Stimulated activated CD8-positive, alpha-beta memory T cell treated with anti-CD3 and anti-CD28 coated beads, Interleukin-4, amount 100 ng/mL, for 1 hour (primary cell): Measurements from ENCODE around the gene KCNMA1.

ENCODE experiments used
- DNase-seq, 2 donors: peaks; one replicate each; pipeline ENCODE4 v3.0.0-alpha.2; 2020; ENCODE audit warnings: low read depth in 2 of 2, low spot score in 1 of 2

KCNMA1 gene

DNA sequence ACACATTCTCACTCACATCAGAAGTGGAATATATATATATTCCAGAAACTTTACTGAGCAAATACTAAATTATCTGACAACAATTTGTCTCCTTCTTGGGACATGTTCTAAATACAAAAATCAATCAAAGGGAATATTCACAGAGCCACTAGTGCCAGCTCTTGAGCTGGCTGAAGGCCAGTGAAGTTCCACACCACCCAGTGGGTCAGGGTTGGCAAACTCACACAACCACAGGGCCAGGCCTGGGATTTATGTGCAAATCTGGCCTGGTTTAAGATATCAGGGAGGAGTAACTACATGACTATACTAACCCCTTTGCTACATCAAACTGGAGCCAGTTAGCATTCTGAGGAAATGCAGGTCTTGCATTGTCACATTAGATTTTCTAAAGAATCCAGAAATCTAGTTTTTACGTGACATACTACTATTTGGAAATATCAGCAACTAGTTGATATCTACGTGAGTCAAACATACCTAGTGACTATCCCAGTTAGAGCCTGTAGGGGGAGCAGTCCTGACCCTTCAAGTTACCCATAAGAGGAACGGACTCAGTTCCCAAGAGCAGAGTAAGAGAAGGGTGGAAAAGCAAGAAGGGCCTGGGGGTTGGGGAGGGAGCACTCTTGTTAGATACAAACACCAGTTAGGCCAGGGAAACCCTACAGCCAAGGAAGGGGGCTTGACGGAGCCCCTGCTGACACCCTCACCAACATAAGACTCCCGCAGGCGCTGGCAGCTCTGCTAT lies 600.4 kb downstream of the KCNMA1 start:
- no peak for DNase-seq

DNA sequence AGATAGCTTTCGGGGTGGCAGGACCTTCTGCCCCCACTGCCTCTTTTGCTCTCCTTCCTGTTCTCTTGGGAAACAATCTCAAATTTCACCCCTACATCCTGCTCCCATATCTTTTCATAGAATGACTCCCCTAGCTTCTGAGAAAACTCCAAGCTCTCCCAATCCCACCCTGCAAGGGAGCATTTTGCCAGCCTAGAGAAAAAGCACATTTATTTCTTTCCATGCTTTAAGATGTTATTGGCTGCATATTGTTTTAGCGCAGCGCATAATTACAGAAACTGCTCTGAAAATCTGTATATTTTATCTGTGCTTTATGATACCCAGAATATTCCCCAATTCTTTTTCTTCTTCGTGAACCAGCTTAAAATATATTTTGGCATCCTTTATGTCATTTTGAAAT lies 601.3 kb downstream of the KCNMA1 start:
- no peak for DNase-seq

DNA sequence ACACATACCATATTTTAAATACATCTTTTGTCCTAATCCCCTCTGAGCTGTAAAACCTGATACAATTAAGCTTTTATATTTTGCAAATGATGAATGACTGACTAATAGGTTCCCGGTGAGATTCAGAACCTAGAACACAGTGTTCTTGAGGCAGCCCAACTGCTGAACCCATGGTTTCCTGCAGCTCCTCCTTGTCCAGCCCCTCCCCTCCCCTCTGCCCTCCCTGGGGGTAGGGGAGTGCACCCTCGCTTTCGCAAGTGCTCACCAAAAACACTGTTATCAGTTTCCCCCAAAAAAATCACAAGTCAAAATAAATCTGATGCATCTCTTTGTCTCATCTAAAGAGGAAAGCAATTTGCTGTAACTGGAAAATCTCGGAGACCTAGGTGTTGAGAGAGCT lies 602.8 kb downstream of the KCNMA1 start:
- no peak for DNase-seq

DNA sequence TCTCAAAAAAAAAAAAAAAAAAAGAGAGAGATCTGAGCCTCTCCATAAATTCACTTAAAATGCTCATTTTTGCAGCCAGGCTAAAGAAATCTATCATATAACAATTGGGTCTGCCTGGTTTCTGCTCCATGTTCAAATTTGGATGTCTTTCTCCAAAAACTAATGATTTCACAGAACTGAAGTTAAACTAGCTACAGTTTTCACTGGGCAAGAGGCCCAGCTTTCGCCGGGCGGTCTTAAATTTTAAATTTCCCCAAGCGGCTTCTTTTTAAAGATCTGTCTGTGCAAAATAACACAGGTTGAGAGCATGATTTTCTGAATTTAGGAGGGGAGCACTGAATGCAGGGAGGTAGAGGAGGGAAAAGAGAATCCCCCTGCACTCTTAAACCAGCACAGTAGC lies 603.4 kb downstream of the KCNMA1 start:
- DNase-seq, result no peak

DNA sequence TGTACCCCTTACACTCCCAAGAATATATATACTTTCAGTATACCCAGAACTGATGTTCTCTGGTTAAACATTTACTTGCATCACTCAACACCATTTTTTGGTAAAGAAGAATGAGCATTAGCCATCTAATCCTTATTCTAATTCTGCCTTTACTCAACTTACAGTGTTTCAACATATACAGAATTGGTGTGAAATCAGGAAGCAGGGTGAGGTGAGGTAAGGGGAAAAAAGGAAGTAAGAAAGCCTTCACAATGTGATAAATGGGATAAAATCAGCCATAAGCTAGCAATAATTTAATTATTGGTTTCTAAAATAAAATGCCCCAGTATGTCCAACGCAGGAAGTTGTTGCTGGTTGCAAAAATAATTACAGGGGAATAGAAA lies 605.4 kb downstream of the KCNMA1 start:
- no peak for DNase-seq

DNA sequence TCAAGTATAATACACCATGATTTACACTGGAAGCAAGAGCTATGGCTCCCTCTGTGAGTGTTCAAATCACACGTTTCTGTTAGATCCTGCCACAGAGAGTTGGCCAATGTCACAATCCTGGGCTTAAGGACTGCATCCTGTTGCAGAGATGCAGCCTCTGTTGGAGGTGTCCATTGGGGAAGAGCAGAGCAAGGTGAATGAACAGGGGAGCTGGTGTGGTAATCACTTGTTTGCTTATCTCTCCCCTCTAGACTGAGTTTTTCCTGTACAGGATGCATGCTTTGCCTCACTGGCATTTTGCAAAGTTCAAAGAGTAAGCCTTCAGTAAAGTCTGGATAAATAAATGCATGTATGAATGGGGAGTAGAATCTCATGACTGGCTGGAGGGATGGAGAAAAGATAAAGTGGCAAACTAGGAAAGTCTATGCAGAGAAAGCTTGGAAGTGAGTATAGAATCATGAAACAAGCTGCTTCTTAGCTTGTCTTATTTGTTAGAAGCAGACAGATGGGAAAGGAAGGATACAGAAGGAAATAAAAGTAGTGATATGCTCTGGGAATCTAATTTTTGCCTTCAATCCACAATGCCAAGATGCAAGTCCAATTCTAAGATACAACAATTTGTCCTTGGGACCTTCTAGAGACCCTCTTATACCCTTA lies 605.9 kb downstream of the KCNMA1 start:
- DNase-seq, result no peak

DNA sequence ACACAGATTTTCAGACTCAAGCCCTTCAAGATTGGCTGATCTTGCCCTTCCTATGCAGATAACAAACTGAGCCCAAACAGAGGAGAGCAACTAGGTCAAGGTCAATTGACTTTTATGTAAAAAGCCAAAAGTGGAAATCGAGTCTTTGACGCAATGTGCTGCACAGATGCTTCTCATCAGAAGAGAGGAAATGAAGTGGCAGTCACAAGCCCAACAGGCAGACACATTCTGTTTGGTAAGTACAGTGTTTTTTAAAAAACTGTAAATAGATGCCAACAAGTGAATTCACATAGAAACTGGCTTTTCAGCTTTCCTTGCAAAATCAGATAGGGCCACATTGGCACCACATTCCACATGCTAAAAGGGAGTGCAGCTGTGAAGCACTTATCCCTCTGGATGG lies 606.6 kb downstream of the KCNMA1 start:
- DNase-seq, result no peak

DNA sequence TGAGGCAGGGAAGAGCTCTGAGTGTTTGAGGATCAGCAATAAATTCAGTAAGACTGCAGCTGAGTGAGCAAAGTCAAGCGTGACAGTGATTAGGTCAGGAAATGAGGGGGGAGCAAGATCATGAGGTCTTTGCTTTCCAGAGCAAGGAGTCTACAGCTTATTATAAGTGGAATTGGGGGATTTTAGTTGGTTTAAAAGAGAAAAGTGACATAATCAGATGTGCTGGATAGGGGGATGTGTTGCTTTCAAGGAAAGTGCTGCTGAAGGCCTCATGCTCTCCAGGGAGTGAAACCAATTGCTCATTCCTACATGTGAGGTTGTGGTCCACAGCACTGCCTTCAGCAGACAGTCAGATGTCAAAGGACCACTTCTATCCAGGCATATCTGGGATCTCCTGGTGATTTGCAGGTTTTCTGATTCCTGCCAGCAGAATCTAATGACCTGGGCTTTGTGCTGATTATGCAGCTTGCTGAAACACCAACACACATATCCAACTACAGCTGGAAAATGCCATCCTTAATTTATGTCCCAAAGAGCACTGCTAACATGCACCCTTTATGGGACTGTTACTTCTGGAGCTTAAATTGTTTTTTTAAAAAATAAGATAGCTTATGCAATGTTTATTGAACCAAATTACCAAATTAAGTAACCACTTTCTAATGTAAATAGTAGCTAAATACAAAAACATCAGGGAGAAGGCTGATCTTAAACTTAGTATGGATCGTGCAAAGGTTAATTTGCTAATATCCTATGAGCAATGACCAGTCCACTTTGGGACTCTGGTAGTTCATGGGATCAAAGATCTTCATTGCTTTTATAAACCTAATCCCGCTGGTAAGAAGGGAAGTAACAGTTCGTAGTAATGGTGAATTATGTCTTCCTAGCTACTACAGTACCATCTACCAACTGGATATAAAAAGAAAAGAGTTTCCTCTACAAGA lies 607.6 kb downstream of the KCNMA1 start:
- DNase-seq, result no peak

DNA sequence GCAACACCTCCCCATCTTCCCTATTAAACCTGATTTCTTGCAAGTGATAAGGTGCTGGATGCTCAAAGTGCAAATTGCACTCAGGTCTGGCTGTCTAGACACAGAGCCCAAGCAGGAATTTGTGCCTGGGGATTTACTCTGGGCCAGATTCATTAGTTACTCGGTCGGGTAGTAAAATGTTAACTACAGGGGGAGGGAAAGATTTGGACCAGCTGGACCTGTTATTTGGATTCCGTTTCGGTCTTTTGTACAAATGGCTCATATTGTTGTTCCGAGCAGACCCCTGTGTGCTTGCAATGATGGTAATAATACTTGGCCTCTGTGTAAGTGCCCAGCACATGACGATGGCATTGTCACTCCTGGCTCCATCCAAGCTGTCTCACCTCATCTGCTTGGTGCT lies 609.6 kb downstream of the KCNMA1 start:
- no peak for DNase-seq

DNA sequence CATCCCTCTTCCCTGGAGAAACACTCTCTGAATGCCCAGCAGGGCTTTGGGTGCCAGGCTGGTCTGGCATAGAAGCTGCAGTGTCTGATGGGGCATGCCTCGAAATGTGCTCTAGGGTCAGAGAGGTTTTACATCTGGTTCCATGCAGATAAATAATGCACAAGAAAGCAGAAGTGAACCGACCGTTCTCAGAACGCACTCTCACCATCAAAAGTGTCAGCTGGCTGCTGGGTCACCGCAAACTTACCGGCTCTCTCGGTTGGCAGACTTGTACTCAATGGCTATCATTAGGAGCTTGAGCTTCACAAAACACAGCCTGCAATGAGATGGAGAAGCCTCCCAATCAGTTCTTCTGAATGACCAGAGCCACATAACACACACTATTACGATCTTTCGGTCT lies 610.0 kb downstream of the KCNMA1 start:
- DNase-seq, result no peak

DNA sequence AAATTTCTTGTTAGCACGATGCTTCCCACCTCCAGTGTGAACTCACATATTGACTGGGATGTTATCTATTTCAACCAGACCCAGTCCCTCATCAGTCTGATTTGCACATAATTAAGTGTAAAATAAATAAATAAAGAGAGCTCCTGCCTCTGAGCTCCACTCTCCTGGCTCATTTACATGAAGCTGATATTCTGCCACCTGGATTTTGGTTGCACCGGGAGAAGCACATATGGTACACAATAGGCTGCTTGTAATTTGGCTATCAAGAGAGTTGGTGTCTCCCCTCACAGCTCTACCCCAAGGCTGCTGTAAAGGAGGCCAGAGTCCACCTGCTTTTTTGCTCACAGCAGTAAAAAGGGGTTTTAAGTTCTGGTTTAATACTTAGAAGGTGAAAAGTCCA lies 610.5 kb downstream of the KCNMA1 start:
- DNase-seq, result no peak

DNA sequence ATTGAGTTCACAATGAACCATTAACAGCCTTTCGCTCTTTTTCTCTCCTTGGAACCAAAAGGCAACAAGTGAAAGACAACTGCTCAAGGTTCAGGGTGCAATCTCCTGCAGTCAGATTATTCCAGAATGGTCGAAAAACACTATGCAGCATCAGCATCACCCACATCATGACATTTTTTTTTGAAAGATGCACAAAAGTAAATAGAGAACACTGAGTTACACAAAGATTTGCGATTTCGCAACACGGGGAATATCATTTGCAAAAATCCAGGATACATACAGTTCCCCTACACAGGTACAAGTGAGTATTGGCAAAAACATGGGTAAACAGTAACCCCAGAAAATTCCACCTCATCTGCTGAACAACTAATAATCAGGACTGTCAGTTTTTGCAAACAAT lies 611.5 kb downstream of the KCNMA1 start:
- DNase-seq, result no peak

DNA sequence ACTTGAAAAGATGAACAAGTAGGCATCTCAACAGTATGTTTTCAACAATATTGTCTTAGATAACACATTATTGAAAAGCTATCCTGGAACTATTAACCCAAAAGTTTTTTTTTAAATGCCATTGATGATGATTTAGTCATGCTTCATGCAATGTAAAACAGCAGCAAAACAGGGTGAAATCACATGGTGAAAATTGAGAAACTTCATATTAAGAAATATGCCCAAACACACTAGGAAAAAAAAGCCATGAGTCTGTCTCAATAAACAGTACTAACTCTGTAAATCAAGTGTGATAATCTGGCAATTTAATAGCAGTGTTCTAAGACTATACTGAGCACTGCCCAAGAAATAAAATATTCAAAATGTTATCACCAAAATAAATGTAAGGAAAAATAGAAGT lies 613.1 kb downstream of the KCNMA1 start:
- no peak for DNase-seq

DNA sequence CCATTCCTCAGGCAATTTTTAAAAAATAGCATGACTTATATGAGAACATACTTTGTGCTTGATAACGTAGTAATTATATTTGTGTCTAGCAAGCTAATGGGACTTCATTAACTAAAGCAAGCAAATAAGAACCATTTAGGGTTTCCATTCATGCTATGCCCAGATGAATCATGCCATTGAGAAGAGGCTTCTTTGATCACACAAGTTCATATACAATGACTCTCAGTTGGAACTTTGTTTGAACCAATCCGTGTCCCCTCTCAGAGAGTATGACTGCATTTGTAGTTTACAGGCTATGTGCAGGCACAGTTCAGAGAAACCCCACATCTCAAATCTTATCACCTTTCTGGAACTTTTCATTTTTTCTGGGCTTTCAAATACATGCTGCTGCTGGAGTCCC lies 614.2 kb downstream of the KCNMA1 start:
- no peak for DNase-seq

DNA sequence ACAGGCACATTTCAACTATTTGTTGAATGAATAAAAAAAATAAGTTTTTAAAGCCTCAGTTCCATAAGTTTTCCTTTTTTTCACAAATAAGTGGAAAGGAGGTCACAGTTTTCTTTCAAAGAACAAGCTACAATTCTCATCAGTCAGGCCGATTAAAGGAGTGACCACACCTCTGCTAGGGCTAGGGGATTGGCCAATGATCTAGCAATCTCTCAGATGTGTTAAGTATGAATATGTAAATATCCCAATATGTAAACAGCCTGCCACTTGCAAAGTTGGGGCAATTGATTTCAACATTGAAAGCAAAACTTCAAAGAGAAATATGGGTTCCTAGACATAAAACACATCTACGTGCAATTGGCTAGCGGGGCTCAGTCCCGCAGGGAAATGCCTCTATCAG lies 614.9 kb downstream of the KCNMA1 start:
- no peak for DNase-seq

DNA sequence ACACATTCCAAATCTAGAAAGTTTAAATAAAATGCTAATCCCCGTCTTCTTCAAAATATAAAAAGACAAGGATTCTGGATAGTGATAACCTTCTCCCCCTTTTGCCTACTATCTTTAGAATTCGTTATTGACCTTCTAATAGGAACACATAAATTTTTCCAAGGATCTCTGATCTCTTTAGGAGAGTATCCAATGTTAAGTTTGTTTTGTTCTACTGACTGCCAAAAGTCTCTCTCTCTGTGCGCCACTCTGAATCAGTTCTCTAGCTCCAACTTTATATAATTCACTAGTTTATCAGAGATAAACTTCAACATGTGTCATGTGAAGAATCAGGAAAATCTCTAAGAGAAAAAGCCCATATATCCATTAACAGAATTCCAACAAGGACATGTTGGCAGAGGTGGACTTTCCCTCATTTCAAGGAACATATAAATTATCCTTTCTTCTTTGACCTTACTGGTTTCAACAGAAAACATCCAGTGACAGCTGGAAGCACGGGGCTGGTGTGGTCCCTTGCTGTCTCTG lies 615.6 kb downstream of the KCNMA1 start:
- no peak for DNase-seq

DNA sequence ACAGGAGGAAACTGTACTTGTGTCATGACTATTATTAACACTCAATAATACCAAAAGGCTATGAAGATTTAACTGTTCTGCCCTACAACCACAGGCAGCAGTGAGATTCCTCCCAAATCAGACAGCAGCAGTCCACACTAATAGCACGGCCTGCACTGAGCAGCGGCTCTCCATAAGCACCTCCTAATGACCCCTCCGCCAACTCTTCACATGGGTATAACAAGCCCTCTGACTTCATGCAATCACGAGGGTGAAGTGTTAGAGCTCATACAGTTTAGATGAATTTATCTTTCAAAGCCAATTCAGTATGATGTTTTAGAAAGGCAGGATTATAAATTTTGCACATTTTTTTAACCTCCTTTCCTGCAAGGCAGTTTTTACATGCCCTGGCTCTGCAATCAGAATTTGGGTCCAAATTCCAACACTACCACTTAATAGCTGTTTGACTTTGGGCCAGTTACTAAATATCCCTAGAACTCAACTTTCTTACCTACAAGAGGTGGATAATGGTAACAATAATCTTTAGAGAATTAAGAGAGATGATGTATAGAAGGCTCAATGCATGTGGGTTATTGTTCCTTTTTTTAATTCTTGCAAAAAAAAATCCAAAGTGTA lies 617.1 kb downstream of the KCNMA1 start:
- DNase-seq, result no peak

DNA sequence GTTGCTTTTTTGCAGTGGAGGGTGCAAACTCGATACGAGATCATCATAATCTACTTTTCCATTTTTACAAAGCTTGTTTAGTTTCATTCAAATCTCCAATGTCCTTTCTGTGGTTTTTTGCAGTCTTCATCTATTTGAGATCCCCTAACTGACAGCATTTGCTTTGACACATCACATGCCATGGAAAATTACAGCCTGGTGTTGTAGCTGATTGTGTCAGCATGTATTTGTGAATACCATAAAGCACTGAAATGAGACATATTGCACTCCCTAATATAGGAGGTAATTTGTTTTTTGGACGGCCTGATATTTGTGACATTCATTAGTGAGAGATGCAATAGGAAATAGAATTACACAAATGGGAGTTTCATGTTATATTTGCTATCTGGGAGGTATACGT lies 620.8 kb downstream of the KCNMA1 start:
- no peak for DNase-seq

DNA sequence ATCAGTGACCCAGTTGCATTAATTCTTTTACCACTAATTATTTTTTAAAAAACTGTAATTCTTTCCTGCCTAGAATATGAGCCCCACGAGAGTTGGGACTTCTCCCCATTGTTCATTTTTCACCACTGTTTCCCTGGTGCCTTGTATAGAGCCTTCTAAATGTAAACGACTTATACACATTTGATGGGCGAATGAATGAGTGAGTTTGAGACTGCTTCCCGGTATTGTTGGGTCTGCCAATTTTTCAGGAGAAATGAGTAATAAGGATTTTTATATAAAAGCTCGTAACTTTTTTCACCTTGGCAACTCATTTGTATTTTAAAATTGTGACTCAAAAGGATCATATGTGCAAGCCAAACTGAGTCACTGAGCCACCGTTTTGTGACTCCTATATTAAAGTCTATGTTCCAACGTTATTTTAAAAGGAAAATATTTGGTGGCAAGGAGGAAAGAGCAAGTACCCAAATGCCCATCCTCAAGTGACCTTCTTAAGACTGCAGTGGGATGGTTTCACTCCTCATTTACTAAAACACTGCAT lies 621.3 kb downstream of the KCNMA1 start:
- DNase-seq, result no peak

DNA sequence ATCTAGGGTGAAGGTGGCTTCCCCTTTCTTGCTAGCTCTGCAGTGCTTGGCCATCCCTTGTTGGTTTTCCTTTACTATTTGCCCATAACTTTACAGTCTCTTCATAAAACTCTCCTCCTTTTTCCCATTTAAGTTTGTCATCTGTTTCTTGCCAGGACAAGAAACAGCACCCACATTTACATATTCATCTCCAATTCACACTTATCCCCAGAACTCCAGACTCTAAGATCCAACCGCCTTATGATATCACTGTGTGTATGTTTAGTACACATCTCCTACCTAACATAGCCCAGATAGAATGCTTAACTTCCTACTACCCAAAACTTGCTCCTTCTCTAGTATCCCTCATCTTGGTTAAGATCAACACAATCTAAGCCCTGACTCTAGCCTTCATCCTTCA lies 622.2 kb downstream of the KCNMA1 start:
- no peak for DNase-seq
